GM19328 (cell line): ENCODE data around the gene CCDC51.

Experiments used
- ATAC-seq: cut with Tn5 transposase; IDR thresholded peaks from one replicate; pipeline ENCODE4 v1.9.1; 2021; ENCODE audit warnings: mild to moderate bottlenecking, moderate library complexity; ENCODE audit not compliant: unreplicated experiment

Gene CCDC51

GRCh38 chr3:48422272-48422671 lies 17.6 kb downstream of the CCDC51 start:
- ATAC-seq: no peak

- no peak for ATAC-seq
These were observed 19.4 kb downstream of the CCDC51 start for GRCh38 chr3:48420561-48420960.

- ATAC-seq: no peak
These were observed 20.3 kb downstream of the CCDC51 start for GRCh38 chr3:48419597-48419996.

GRCh38 chr3:48419149-48419548 lies 20.8 kb downstream of the CCDC51 start:
- no peak for ATAC-seq

- no peak for ATAC-seq
These were observed 21.3 kb downstream of the CCDC51 start for GRCh38 chr3:48418651-48419050.

GRCh38 chr3:48418140-48418539 lies 21.8 kb downstream of the CCDC51 start:
- ATAC-seq: no peak

- no peak for ATAC-seq
These were observed 22.3 kb downstream of the CCDC51 start for GRCh38 chr3:48417529-48418108.

GRCh38 chr3:48416546-48416945 lies 23.4 kb downstream of the CCDC51 start:
- ATAC-seq: no peak

- ATAC-seq: no peak
These were observed 23.8 kb downstream of the CCDC51 start for GRCh38 chr3:48416091-48416505.

GRCh38 chr3:48415251-48415953 lies 24.5 kb downstream of the CCDC51 start:
- ATAC-seq: no peak

- ATAC-seq: no peak
These were observed 25.3 kb downstream of the CCDC51 start for GRCh38 chr3:48414376-48415250.

GRCh38 chr3:48413611-48414010 lies 26.3 kb downstream of the CCDC51 start:
- ATAC-seq: no peak

GRCh38 chr3:48413086-48413485 lies 26.8 kb downstream of the CCDC51 start:
- no peak for ATAC-seq

- no peak for ATAC-seq
These were observed 27.4 kb downstream of the CCDC51 start for GRCh38 chr3:48412375-48413001.

GRCh38 chr3:48411606-48412374 lies 28.1 kb downstream of the CCDC51 start:
- ATAC-seq: no peak

GRCh38 chr3:48411041-48411588 lies 28.8 kb downstream of the CCDC51 start:
- ATAC-seq: no peak

GRCh38 chr3:48410205-48411040 lies 29.5 kb downstream of the CCDC51 start:
- no peak for ATAC-seq

GRCh38 chr3:48409291-48410201 lies 30.4 kb downstream of the CCDC51 start:
- ATAC-seq: no peak
